Measurements from ENCODE around the gene CHMP4B. TPM values are rescaled to one million over a fixed set of nuclear protein-coding genes. Genes with fewer than 3 reads are reported as not detected.
A peak's percentile ranks its signal among the peaks of the same experiment; 100 is the strongest.

The CHMP4B gene
- total RNA-seq, 1 experiment from 2014 or later: 31.8 TPM

- peaks cover 14% of the 10 kb centered on the region for H3K36me3 ChIP-seq (replicated peaks; ENCODE audit: control insufficient read depth, insufficient read depth, low read length)
- no peak overlapping the region for H3K4me3 ChIP-seq (ENCODE audit: insufficient read depth, low read depth, low read length)
- no peak for DNase-seq
- H3K27me3 ChIP-seq (ENCODE audit: control insufficient read depth, insufficient read depth, low read length): no peaks in the 10 kb centered on the region
Observed at GRCh38 chr20:33848391-33848790, 37.2 kb downstream of the CHMP4B start.

DNA sequence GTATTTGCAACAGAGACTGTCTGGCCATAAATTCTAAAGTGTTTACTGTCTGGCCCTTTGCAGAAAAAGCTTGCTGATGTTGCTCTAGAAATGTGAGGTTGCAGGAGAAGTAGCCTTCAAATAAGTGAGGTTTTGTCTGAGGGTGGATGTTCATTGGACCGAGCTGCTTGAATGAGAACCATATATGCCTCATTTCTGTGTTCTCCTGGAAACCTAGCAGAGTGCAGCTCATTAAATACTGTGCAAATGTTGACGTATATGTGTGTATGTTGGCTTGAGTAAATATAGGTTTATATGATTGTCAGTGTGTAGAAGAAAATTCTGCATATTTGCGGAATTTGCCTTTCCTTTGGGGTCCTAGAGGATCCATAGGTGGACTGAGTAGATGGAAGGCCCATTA is 39.0 kb downstream of the CHMP4B start:
- no peak for DNase-seq
- H3K4me3 ChIP-seq (ENCODE audit: insufficient read depth, low read depth, low read length): no peak overlapping the region
- H3K36me3 ChIP-seq (replicated peaks; ENCODE audit: control insufficient read depth, insufficient read depth, low read length): peaks cover 24% of the 10 kb centered on the region
- H3K27me3 ChIP-seq (ENCODE audit: control insufficient read depth, insufficient read depth, low read length): no peaks in the 10 kb centered on the region

DNA sequence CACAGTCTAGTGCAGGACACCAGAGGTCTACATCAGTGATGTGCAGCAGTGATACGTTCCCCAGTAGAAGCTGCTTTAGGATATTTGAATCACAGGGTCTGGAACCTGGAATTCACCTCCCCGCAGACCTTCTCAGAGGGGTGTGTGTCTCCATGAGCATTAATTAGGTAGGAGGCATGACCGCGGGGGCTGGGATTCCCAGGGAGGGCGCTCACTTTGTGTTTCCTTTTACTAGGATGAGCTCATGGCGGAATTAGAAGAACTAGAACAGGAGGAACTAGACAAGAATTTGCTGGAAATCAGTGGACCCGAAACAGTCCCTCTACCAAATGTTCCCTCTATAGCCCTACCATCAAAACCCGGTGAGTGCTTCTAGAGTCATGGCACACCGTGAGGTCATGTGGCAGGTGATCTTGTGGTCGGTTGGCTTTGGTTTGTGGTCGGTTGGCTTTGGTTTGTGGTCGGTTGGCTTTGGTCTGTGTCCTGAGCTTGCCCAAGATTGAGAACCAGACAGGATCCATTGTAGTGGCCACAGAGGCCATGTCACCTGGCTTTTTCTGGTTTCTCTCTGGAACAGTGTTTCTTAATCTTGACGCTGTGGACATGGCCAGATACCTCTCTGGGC is 40.8 kb downstream of the CHMP4B start:
- DNase-seq: no peak
- Histone ChIP-seq H3K4me3 (ENCODE audit: insufficient read depth, low read depth, low read length) (no peak overlapping the region), H3K36me3 (replicated peaks; ENCODE audit: control insufficient read depth, insufficient read depth, low read length) (peaks cover 24% of the 10 kb centered on the region), H3K27me3 (ENCODE audit: control insufficient read depth, insufficient read depth, low read length) (no peaks in the 10 kb centered on the region)

DNA sequence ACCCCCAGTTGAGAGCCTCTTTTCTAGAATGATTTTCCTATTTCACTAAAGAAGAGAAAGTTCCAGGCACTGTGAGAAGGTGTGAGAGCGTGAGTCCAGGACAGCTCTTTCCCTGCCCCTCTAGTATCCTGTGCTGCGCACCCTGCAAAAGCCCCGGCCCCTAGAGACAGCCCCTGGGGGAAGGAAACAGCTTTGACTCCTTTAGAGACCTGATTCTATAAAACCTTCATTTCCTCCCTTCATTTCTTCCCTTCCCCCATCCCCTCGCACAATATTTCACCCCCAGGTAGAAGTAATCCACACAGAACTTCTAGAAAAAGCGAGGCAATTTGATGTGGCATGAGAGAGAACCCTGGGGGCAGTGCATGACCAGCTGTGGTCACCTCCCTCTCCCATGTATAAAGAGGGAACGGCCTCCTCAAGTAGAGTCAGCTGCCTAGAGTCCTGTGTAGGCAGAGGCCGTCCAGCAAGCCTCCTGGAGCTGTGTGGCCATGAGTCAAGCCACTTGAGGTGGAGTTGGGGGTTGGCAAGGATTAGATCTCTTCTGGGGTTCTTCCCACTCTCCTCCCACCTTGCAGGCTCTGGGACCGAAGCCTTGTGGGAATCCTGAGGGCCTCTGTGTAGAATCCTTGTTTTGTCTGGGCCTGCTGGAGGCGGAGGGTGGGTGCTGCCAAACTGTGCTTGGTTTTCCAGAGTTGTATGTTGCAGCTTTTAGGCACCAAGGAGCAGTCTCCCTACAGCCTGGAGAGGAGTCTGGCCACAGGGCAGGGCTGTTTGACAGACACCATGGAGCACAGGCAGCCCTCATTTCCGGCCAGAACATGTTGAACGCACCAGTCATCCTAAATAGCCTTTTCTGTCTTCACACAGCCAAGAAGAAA is 41.7 kb downstream of the CHMP4B start:
- Histone ChIP-seq H3K36me3 (replicated peaks; ENCODE audit: control insufficient read depth, insufficient read depth, low read length) (peaks cover 24% of the 10 kb centered on the region), H3K27me3 (ENCODE audit: control insufficient read depth, insufficient read depth, low read length) (no peaks in the 10 kb centered on the region), H3K4me3 (ENCODE audit: insufficient read depth, low read depth, low read length) (no peak overlapping the region)
- DNase-seq: no peak

GRCh38 chr20:33853507-33853813 is 42.3 kb downstream of the CHMP4B start:
- DNase-seq: no peak
- Histone ChIP-seq H3K27me3 (ENCODE audit: control insufficient read depth, insufficient read depth, low read length) (no peaks in the 10 kb centered on the region), H3K36me3 (replicated peaks; ENCODE audit: control insufficient read depth, insufficient read depth, low read length) (peaks cover 24% of the 10 kb centered on the region), H3K4me3 (ENCODE audit: insufficient read depth, low read depth, low read length) (no peak overlapping the region)

- no peak for DNase-seq
- Histone ChIP-seq H3K4me3 (ENCODE audit: insufficient read depth, low read depth, low read length) (no peak overlapping the region), H3K27me3 (ENCODE audit: control insufficient read depth, insufficient read depth, low read length) (no peaks in the 10 kb centered on the region), H3K36me3 (replicated peaks; ENCODE audit: control insufficient read depth, insufficient read depth, low read length) (peaks cover 14% of the 10 kb centered on the region)
Observed at GRCh38 chr20:33857722-33858563, 46.8 kb downstream of the CHMP4B start.

- Histone ChIP-seq H3K36me3 (replicated peaks; ENCODE audit: control insufficient read depth, insufficient read depth, low read length) (peaks cover 8% of the 10 kb centered on the region), H3K27me3 (ENCODE audit: control insufficient read depth, insufficient read depth, low read length) (no peaks in the 10 kb centered on the region), H3K4me3 (ENCODE audit: insufficient read depth, low read depth, low read length) (no peak overlapping the region)
- no peak for DNase-seq
Observed at GRCh38 chr20:33858666-33859065, 47.5 kb downstream of the CHMP4B start.

GRCh38 chr20:33859157-33859695 is 48.1 kb downstream of the CHMP4B start:
- no peak for DNase-seq
- Histone ChIP-seq H3K4me3 (ENCODE audit: insufficient read depth, low read depth, low read length) (no peak overlapping the region), H3K27me3 (ENCODE audit: control insufficient read depth, insufficient read depth, low read length) (no peaks in the 10 kb centered on the region), H3K36me3 (replicated peaks; ENCODE audit: control insufficient read depth, insufficient read depth, low read length) (peaks cover 5% of the 10 kb centered on the region)

GRCh38 chr20:33859751-33860150 is 48.6 kb downstream of the CHMP4B start:
- H3K36me3 ChIP-seq (replicated peaks; ENCODE audit: control insufficient read depth, insufficient read depth, low read length): peaks cover under 1% of the 10 kb centered on the region; the same call in 1 of the 2 replicates
- no peak overlapping the region for H3K4me3 ChIP-seq (ENCODE audit: insufficient read depth, low read depth, low read length)
- H3K27me3 ChIP-seq (ENCODE audit: control insufficient read depth, insufficient read depth, low read length): no peaks in the 10 kb centered on the region
- no peak for DNase-seq

GRCh38 chr20:33861458-33861857 is 50.3 kb downstream of the CHMP4B start:
- no peaks in the 10 kb centered on the region for H3K27me3 ChIP-seq (ENCODE audit: control insufficient read depth, insufficient read depth, low read length)
- no peak for DNase-seq
- no peaks in the 10 kb centered on the region for H3K36me3 ChIP-seq (replicated peaks; ENCODE audit: control insufficient read depth, insufficient read depth, low read length)
- no peak overlapping the region for H3K4me3 ChIP-seq (ENCODE audit: insufficient read depth, low read depth, low read length)

GRCh38 chr20:33862709-33863403 is 51.7 kb downstream of the CHMP4B start:
- DNase-seq: peak; percentile 97
- Histone ChIP-seq H3K4me3 (ENCODE audit: insufficient read depth, low read depth, low read length) (peak overlapping the region; percentile 44), H3K36me3 (replicated peaks; ENCODE audit: control insufficient read depth, insufficient read depth, low read length) (no peaks in the 10 kb centered on the region), H3K27me3 (ENCODE audit: control insufficient read depth, insufficient read depth, low read length) (no peaks in the 10 kb centered on the region)

- no peak for DNase-seq
- H3K27me3 ChIP-seq (ENCODE audit: control insufficient read depth, insufficient read depth, low read length): no peaks in the 10 kb centered on the region
- H3K36me3 ChIP-seq (replicated peaks; ENCODE audit: control insufficient read depth, insufficient read depth, low read length): no peaks in the 10 kb centered on the region
- no peak overlapping the region for H3K4me3 ChIP-seq (ENCODE audit: insufficient read depth, low read depth, low read length)
Observed at GRCh38 chr20:33863440-33864323, 52.5 kb downstream of the CHMP4B start.

DNA sequence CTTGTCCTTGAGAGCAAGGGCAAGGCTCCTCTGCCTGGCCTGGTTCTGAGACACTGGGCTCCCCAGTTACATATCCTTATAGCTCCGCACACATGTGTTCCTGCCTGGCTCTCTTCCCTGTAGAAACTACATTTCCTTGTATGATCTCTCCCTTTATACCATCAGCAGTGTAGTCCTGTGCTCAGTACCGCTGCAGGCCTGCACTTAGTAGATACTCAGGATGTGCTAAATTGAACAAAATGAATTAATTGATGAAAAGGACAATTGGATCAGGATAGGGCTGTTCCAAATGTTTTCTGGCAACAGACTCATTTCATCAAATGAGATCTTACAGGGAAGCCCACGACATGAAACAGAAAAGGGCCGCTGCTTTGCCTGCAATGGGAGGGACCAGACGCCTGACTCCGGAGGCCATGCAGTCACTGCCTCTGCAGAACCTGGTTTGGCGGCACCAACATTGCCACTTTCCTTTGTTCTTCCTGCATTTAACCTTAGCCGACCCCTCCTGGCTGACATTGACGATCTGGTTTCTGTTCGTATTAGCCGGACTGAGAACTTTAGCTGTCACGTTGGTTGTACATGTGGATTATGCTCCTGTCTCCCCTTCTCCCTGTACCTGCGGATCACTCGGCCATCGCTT is 53.3 kb downstream of the CHMP4B start:
- Histone ChIP-seq H3K36me3 (replicated peaks; ENCODE audit: control insufficient read depth, insufficient read depth, low read length) (no peaks in the 10 kb centered on the region), H3K27me3 (ENCODE audit: control insufficient read depth, insufficient read depth, low read length) (no peaks in the 10 kb centered on the region), H3K4me3 (ENCODE audit: insufficient read depth, low read depth, low read length) (no peak overlapping the region)
- no peak for DNase-seq

All from H7 (cell line).